Ishikawa (cell line): Measurements from ENCODE around the gene ADCYAP1.

ENCODE experiments used
- CEBPB ChIP-seq: IDR thresholded peaks from 2 replicates; pipeline ENCODE4 v1.6.1; 2012
- CREB1 ChIP-seq: IDR thresholded peaks from 2 replicates; pipeline ENCODE4 v1.6.1; 2012; ENCODE audit warnings: low read depth
- EGR1 ChIP-seq: IDR thresholded peaks from 2 replicates; pipeline ENCODE4 v1.6.1; 2012
- EP300 ChIP-seq: IDR thresholded peaks from 2 replicates; pipeline ENCODE4 v1.6.1; 2012; ENCODE audit warnings: borderline replicate concordance
- FOXM1 ChIP-seq: IDR thresholded peaks from 2 replicates; pipeline ENCODE4 v1.6.1; 2012; ENCODE audit warnings: low read depth, borderline replicate concordance
- NFIC ChIP-seq: IDR thresholded peaks from 2 replicates; pipeline ENCODE4 v1.6.1; 2012
- RAD21 ChIP-seq: IDR thresholded peaks from 2 replicates; pipeline ENCODE4 v1.6.1; 2012; ENCODE audit warnings: low read depth
- REST ChIP-seq: IDR thresholded peaks from 2 replicates; pipeline ENCODE4 v1.6.1; 2012; ENCODE audit warnings: low read depth, mild to moderate bottlenecking
- TAF1 ChIP-seq: IDR thresholded peaks from 2 replicates; pipeline ENCODE4 v1.6.1; 2012; ENCODE audit warnings: low read depth, mild to moderate bottlenecking
- TCF12 ChIP-seq: IDR thresholded peaks from 2 replicates; pipeline ENCODE4 v1.6.1; 2012; ENCODE audit warnings: low read depth
- TEAD4 ChIP-seq: IDR thresholded peaks from 2 replicates; pipeline ENCODE4 v1.6.1; 2012
- YY1 ChIP-seq: IDR thresholded peaks from 2 replicates; pipeline ENCODE4 v1.6.1; 2012; ENCODE audit warnings: low read depth
- ZBTB7A ChIP-seq: IDR thresholded peaks from 2 replicates; pipeline ENCODE4 v1.6.1; 2012; ENCODE audit warnings: low read depth
- TF ChIP-seq, protein P1 (sequence below): IDR thresholded peaks from 2 replicates; pipeline ENCODE4 v1.6.1; 2012
- TF ChIP-seq, protein P2 (sequence below): IDR thresholded peaks from 2 replicates; pipeline ENCODE4 v1.6.1; 2012

ADCYAP1 gene

GRCh38 chr18:934518-935133 lies 30.0 kb downstream of the ADCYAP1 start:
- TF ChIP-seq, protein P1, sequence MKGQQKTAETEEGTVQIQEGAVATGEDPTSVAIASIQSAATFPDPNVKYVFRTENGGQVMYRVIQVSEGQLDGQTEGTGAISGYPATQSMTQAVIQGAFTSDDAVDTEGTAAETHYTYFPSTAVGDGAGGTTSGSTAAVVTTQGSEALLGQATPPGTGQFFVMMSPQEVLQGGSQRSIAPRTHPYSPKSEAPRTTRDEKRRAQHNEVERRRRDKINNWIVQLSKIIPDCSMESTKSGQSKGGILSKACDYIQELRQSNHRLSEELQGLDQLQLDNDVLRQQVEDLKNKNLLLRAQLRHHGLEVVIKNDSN, result no peak
- no peak for TF ChIP-seq EGR1
- no peak for TF ChIP-seq CEBPB
- TF ChIP-seq EP300, result no peak
- no peak for TF ChIP-seq REST
- TF ChIP-seq TEAD4, result no peak
- no peak for TF ChIP-seq TCF12
- no peak for TF ChIP-seq NFIC
- no peak for TF ChIP-seq FOXM1
- TF ChIP-seq TAF1, result no peak
- TF ChIP-seq, protein P2, sequence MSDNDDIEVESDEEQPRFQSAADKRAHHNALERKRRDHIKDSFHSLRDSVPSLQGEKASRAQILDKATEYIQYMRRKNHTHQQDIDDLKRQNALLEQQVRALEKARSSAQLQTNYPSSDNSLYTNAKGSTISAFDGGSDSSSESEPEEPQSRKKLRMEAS, result no peak
- no peak for TF ChIP-seq YY1
- TF ChIP-seq RAD21, result no peak

GRCh38 chr18:936941-937340 lies 32.3 kb downstream of the ADCYAP1 start:
- TF ChIP-seq, protein P1, result no peak
- TF ChIP-seq REST (no peak), TEAD4 (no peak), FOXM1 (no peak), EP300 (no peak), TAF1 (no peak), TCF12 (no peak), ZBTB7A (no peak), RAD21 (no peak), EGR1 (no peak), YY1 (no peak), NFIC (no peak), CREB1 (no peak), CEBPB (no peak)

- no peak for TF ChIP-seq YY1
- TF ChIP-seq TCF12, result no peak
- no peak for TF ChIP-seq FOXM1
- no peak for TF ChIP-seq REST
- TF ChIP-seq, protein P1, result no peak
- TF ChIP-seq CREB1, result no peak
- peak; percentile 29; the same call in 1 of the 2 replicates for TF ChIP-seq TEAD4
- TF ChIP-seq NFIC, result no peak
These were observed 34.5 kb downstream of the ADCYAP1 start for GRCh38 chr18:939166-939565.

DNA sequence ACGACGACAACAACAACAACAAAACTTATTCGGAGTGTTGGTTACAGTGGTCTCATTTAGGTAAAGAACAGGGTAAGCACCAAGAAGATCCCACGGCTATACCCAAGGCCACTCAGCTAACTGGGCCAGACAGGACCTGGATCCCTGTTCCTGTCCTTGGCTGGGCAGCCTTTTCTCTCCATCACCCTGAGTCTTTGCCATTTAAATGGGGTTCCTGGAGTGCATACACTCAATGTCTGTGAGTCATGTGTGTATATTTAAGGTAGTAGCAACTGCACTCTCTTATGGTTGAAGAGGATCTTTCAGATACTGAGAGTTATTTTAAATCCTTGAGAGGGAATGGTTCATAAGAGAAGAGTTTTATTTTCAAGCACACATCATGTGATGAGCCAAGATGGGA lies 35.3 kb downstream of the ADCYAP1 start:
- no peak for TF ChIP-seq EGR1
- TF ChIP-seq ZBTB7A, result no peak
- TF ChIP-seq TEAD4, result no peak
- no peak for TF ChIP-seq REST
- TF ChIP-seq EP300, result no peak
- TF ChIP-seq YY1, result no peak
- no peak for TF ChIP-seq NFIC
